K562 treated with DMSO at 1 percent for 4 hours (cell line): ENCODE measurements around the gene FABP6. TPM values are rescaled to one million over a fixed set of nuclear protein-coding genes. Genes with fewer than 3 reads are reported as not detected.

ENCODE experiments used
- total RNA-seq: library from RNA; unstranded; fragments of 300-600 nt; gene quantifications from 2 replicates; pipeline ENCODE4 v1.2.3, GENCODE V29; 2022; ENCODE audit not compliant: insufficient read depth

FABP6 gene
- total RNA-seq: not detected in 2 replicates

GRCh38 chr5:160229190-160229742 lies at the start of gene FABP6:
Gene FABP6 (plus strand): TSS chr5:160229506. CDS start chr5:160229558, 52 bp downstream.

Other genes starting within 250 kb of the FABP6 start
- gene TTC1, start 220.4 kb upstream of the FABP6 start, total RNA-seq: 56.5 and 59.7 TPM in 2 replicates
- gene PWWP2A, start 110.1 kb upstream of the FABP6 start, total RNA-seq: 8.8 and 10.2 TPM in 2 replicates
- not detected in 2 replicates for gene CCNJL, start 83.1 kb downstream of the FABP6 start, total RNA-seq
- gene C1QTNF2, start 141.1 kb downstream of the FABP6 start, total RNA-seq: not detected in 2 replicates
- gene FAM200C, start 170.5 kb downstream of the FABP6 start, total RNA-seq: 1.4 and 2.1 TPM in 2 replicates
- gene SLU7, start 189.6 kb downstream of the FABP6 start, total RNA-seq: 50.4 and 54.5 TPM in 2 replicates
- 265 and 329 TPM in 2 replicates for gene PTTG1, start 192.3 kb downstream of the FABP6 start, total RNA-seq